ENCODE results near the gene ABL1.
"Not testable (repeated sequence)": the region's sequence is repeated elsewhere in the genome, so short reads cannot be mapped to it uniquely, and the experiment has no call there.

ABL1 gene

GRCh38 chr9:130825809-130826208, 9.2 kb upstream of the ABL1 start:
- DNase-seq, result no peak

- DNase-seq, result no peak
Observed at GRCh38 chr9:130829762-130830161, 5.3 kb upstream of the ABL1 start.

- DNase-seq, result no peak
Observed at GRCh38 chr9:130830231-130830760, 4.8 kb upstream of the ABL1 start.

GRCh38 chr9:130831077-130831476, 4.0 kb upstream of the ABL1 start:
- DNase-seq, result no peak

- no peak for DNase-seq
Observed at GRCh38 chr9:130833031-130833990, 1.7 kb upstream of the ABL1 start.

- no peak for DNase-seq
Observed at GRCh38 chr9:130835441-130836298, 616 bp downstream of the ABL1 start.

- no peak for DNase-seq
Observed at GRCh38 chr9:130837002-130837511, 2.0 kb downstream of the ABL1 start.

GRCh38 chr9:130837643-130838042, 2.6 kb downstream of the ABL1 start:
- no peak for DNase-seq

GRCh38 chr9:130839132-130840111, 4.4 kb downstream of the ABL1 start:
- DNase-seq, result no peak

GRCh38 chr9:130842545-130842944, 7.5 kb downstream of the ABL1 start:
- DNase-seq, result no peak

- DNase-seq, result no peak
Observed at GRCh38 chr9:130843049-130843908, 8.2 kb downstream of the ABL1 start.

- no peak for DNase-seq
Observed at GRCh38 chr9:130844044-130844451, 9.0 kb downstream of the ABL1 start.

- no peak for DNase-seq
Observed at GRCh38 chr9:130845254-130845653, 10.2 kb downstream of the ABL1 start.

- no peak for DNase-seq
Observed at GRCh38 chr9:130845901-130846481, 10.9 kb downstream of the ABL1 start.

- no peak for DNase-seq
Observed at GRCh38 chr9:130846487-130847305, 11.6 kb downstream of the ABL1 start.

GRCh38 chr9:130847306-130848217, 12.5 kb downstream of the ABL1 start:
- no peak for DNase-seq

- DNase-seq, result not testable (repeated sequence)
Observed at GRCh38 chr9:130848514-130848913, 13.5 kb downstream of the ABL1 start.

- DNase-seq, result no peak
Observed at GRCh38 chr9:130849356-130849755, 14.3 kb downstream of the ABL1 start.

GRCh38 chr9:130852801-130853200, 17.7 kb downstream of the ABL1 start:
- DNase-seq, result no peak

All from COR-L47 (cell line).